SIG-M5 treated with dmso at 0.1 percent for 504 hours (cell line): ENCODE data around the gene MRPL23.

Experiments
- DNase-seq: peaks from one replicate; lab custom pipeline; 2025; ENCODE audit not compliant: unreplicated experiment; lab: John Stamatoyannopoulos, UW

The MRPL23 gene

DNA sequence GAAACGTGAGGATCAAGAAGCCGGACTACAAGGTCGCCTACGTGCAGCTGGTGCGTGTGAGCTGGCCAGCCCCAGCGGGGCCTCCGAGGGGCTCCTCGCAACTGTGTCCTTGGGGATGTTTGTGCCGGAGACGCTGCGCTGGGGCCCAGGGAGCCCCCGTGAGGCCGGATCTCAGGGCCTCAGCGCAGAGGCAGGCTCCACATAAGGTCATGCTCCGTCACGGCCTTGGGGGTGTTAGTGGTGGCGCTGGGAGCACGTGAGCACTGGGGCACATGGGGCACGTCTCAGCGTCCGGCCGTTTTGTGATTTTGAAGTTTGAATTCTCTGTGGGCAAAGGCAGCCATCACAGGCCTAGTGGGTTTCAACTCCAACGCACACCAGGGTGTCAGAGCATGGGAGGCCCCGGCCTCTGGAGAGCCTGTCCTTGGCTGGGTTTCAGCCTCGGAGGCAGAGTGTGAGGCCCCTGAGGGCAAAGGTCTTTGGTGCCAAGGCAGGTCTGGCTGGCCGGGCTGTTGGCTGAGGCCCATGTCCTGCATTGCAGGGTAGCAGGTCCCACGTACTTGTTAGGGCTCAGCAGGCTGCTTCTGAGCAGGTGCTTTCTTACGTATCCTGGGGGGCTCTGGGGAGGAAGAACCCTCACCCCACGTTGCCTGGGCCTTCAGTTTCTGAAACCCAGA lies 5.8 kb downstream of the MRPL23 start:
- DNase-seq = no peak

DNA sequence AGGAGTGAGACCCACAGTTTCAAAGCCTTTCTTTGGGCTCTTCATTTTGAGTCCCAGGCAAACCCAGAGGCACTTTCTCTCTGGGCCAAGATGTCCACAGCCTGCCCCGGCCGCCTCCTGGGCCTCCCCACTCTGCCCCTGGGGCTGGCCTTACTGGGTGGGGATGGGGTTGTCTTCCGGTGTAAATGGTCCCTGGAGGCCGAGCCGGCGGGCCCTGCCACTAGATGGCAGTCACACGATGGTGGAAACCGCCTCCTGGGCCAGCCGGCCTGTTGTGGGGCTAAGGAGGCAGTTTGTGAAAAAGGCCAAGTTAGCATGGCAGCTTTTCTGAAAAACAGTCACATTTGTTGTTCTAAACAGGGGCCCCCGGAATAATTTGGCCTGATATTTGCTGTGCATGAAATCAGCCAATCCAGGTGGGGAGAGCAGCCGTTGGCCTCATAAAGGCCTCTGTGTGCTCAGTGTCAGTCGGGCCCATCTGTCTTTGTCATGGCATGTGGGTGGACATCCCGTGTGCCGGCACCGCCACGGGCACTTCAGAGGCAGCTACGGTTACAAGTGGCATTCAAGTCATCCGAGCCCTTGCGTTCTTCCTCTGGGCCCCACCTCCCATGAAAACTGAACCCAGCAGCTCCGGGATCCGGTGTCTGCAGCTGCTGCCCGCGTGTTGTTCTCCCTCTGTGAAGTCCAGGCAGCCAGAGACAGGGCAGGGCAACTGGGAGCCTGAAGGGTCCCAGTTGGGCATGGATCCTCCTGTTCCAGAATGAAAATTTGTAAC lies 6.5 kb downstream of the MRPL23 start:
- DNase-seq = no peak

DNA sequence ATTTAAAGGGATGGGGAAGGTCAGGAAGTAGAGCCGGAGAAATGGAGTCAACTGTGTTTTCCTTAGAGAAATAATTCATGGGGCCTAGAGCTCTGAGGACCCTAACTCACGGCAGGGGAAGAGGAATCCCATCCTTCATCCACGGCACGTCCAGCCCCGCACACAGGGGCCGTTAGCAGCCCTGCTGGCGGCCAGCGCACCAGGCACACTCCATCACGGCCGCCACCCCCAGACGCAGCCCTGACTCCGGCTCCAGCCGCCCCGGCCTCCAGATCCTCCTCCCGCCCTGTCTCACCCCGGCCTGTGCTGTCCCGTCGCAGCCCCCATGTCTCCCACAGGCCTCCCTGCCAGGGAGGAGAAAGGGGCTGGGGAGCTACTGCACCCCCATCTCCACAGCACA lies 11.2 kb downstream of the MRPL23 start:
- no peak for DNase-seq

DNA sequence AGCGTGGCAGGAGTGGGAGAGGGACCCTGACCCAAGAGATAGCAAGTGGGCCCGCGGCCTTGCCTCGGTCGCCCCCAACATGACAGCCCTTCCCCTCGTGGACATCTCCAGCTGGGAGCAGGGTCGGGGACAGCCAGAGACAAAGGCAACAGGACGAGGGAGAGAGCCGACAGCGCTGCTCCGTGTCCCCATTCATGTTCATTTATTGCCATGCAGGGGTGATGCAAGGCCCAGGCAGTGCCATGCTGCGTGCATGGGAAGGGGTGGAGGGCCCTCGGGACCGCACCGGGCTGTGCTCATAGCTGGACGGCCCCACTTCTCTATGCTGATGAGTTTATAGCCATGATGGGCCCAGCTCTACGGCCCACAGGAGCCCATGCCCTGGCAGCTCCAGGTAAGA lies 12.7 kb downstream of the MRPL23 start:
- DNase-seq = no peak

DNA sequence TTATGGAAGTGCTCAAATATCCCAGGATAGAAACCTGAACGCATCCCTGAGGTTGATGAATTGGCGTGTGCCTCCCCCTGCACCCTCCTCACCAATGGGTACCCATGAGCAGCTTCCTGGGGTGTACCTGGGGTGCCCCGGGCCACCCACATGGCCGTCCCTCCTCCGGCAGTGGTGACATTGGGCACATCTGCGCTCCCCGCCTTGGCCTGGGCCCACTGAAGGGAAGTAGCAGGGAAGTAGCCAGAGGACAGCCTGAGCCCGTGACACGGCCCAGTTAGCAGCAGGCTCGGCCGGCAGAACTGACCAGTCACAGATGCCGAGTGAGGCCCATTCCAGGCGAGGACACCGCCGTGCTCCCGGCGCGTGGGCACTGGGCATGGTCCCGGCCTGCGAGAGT lies 16.7 kb downstream of the MRPL23 start:
- no peak for DNase-seq

DNA sequence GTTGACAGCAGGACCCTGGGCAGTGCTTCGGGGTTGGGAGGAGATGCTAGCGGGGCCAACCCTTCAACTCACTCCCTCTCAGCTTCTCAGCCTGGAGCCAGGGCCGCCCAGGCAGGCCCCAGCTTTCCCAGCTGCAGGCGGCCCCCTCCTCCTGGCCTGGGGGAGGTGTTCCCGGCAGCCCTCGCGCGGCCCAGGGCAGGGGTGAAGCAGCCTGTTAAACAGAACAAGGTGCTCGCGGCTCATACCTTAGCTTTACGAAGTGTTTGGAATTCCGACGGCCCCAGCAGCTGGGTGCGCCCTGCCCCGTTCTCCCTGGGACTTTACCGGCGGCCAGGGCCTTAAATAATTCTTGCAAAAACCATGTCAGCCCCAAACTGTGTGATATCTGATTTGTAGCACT lies 17.2 kb downstream of the MRPL23 start:
- DNase-seq = no peak

DNA sequence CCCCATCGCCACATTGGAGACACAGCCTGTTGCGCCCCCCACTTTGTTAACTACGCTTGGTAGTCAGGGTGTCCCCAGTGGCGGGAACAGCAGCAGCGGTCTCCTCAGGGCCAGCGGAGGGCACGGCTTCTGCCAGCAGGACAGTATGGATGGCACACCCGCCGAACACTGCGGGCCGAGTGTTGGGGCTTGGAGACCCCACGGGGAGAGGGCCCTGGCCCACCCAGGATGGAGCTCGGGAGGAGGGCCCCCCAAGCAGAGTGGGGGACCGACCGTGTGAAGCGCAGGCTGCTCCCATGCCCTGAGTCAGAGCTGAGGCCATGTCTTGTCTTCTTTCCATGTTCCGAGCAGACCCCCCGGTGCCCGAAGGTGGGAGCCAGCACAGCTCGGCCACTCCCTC lies 17.8 kb downstream of the MRPL23 start:
- no peak for DNase-seq

DNA sequence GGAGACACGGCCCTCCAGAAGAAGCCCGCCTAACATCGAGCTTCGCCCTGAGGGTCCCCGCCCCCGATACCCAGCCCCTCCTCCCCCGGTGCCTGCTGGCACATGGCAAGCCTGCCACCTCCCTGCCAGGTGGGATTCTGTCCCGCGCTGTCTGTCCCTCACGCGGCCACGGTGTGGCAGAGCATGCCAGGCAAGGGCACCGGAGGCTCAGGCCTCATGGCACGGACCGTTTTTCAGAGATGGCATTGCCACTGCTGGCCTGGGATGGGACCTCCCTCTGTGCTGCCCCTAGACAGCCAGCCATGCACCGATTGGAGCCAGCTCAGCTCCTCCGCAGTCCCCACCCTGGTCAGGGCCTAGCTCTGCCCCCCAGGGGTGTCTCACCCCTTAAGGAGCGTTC lies 19.4 kb downstream of the MRPL23 start:
- DNase-seq = no peak

DNA sequence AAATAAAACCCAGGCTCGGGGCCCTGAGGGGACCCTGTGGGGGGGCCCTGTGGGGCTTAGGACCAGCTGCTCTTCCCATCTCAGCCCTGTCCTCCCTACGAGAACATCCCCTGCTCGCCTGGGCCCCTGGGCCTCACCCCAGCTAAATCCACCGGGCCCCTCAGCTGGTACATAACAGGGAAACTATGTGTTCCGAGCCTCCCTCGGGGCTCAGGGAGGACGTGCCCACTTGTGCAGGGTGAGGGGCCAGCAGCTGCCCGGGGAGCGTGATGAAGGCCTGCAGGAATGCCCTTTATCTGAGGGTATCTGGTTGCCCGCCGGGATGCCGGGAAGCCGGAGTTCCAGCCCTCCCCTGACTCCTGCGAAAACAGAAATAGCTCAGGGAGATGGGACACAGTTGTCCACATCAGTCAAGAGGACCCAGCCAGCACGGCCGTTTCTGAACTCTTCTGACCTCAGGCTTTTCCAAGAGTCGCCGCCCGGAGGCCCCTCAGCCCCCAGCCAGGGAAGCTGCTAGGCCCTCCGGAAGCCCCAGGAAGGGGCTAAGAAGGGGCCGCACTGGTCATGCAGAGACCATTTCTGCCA lies 20.6 kb downstream of the MRPL23 start:
- no peak for DNase-seq

DNA sequence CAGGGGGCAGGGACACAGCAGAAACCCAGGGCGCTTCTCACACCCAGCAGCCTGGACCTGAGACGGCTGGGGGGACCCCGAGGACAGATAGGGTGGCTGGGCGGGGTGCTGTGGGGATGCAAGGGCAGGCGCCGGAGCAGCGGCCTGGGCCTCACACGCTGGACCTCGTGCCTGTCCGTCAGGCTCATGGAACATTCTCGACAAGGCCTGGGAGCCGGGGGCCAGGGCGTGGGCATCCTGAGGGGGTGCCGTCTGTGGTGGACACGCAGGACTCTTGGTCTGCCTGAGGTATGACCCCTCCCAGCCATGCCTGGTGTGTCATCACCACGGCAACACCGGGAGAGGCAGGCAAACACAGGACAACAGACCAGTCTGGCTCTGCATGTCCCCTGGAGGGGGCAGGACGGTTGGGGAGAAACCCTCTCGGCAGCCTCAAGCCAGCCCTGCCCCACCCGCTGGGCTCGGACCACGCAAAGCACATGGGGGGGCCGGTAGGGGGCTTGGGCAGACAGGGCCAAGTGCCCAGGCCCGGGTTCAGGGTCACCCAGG lies 21.4 kb downstream of the MRPL23 start:
- DNase-seq = no peak

DNA sequence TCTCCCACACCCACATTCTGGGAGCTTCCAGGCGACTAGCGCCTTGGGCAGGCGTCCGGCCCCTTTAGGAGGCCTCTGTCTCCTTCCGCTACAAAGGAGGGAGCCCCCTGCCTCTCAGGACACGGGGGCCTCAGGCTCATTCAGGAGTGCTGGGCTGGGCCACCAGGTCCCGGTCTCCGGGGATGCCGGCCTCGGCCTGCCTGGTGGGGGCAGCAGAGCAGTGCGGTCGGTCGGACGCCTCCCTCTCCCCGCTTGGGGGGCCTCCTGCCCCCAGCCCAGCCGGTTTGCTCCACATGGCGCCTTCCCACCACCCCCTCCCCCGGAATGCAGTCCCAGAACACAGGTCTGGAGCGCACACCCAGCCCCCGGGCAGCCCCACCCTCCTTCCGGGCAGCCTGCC lies 21.9 kb downstream of the MRPL23 start:
- DNase-seq = no peak

DNA sequence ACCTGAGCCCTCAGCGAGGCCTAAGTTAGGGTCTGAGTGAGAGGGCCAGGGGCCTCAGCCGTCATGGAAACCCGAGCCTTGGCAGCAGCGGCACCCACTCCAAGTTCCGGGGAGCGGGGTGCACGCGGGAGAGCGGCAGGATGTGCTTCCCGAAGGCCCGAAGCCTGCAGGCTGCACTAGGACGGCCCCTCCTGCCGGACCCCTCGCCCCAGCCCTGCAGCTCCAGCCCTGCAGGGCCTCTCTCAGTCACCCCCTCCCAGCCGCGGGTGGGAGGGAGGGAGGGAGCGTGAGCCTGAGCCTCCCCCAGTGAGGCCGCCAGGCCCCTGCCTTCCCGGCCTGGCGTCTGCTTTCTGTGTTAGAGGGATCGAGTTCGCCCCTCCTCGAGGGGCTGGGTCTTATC lies 22.6 kb downstream of the MRPL23 start:
- DNase-seq = no peak

DNA sequence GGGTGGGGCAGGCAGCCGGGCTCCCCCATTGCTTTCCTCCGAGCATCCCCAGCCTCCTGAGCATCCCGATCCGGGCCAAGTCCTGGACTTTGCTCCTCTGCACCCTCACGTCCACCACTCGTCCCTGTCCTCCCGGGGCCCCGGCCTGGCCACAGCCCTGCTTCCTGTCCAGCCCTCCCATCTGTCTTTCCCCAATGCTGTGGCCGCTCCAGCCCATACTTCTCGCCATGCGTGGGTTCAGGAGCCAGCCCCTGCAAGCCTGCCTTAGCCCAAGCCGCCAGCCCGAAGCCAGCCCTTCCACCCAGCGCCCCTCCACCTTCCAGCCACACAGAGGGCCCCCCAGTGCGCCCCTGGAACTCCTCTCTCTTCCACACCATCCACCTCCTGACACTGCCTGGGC lies 23.8 kb downstream of the MRPL23 start:
- DNase-seq = no peak

DNA sequence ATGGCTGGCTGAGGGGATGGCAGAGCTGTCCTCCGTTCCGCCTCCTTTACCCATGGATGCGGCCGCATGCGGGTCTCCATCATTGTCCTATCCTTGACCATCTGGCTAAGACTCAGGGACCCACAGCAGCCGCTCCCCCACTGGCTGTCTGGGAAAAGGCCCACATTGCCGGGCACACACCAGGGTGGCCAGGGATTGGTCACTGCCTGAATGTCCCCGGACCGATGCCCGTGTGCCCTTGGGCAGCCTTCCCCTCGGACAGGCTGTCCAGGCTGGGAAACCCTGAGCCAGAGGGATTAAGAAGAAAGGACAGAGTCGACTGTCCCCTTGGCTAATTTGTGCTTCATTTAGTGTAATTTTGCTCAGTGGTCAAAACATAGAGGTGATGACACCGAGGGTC lies 28.1 kb downstream of the MRPL23 start:
- DNase-seq = no peak

DNA sequence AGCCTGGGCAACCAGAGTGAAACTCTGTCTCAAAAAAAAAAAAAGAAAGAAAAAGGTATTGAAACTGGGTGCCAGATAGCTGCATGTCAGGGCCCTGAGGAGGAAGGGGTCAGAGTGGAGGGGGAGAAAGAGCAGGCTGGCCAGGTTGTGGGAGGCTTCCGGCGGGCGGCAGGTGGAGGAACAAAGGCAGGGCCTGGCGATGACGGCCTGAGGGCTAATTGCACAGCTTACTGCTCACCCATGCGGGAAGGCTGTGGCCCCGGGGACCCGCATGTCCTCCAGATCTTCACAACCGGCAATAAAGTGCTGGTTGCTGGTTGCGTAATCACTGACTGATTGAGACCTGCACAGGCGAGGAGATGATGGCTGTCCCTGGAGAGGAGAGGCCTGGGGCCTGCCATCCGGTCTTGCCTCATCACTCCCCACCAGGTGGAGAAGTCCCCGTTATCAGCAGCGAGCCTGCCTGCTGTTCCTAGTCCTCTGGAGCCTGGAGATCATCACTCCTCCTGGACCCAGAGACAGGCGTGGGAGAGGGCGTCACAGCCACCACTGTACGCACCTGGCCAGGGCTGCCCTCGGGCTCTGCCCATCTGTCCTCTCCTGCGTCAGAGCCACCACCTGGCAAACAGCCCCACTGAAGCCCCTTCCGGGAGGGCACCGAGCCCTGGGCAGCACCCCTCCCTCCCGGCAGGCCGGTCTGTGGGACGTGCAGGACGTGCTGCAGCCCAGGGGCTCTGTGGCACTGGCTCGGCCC lies 31.8 kb downstream of the MRPL23 start:
- DNase-seq = no peak

DNA sequence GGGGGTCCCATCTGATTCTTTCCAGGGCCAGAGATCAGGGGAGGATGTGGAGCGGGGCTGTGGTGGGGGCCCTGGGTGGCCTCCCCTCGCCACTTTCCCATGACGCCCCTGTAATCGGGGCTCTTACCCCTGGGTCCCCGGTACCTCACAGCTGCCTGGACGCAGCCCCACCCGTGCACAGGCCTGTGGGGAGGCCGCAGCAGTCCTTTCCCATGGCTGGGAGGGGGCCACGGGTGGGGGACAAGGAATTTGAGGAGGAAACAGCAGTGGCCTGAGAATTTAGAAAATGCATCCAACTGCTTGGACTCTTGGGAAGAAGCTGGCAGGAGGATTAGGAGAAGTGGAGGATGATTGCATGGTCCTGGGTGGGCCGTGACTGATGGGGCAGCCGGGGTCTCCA lies 32.5 kb downstream of the MRPL23 start:
- DNase-seq = no peak

DNA sequence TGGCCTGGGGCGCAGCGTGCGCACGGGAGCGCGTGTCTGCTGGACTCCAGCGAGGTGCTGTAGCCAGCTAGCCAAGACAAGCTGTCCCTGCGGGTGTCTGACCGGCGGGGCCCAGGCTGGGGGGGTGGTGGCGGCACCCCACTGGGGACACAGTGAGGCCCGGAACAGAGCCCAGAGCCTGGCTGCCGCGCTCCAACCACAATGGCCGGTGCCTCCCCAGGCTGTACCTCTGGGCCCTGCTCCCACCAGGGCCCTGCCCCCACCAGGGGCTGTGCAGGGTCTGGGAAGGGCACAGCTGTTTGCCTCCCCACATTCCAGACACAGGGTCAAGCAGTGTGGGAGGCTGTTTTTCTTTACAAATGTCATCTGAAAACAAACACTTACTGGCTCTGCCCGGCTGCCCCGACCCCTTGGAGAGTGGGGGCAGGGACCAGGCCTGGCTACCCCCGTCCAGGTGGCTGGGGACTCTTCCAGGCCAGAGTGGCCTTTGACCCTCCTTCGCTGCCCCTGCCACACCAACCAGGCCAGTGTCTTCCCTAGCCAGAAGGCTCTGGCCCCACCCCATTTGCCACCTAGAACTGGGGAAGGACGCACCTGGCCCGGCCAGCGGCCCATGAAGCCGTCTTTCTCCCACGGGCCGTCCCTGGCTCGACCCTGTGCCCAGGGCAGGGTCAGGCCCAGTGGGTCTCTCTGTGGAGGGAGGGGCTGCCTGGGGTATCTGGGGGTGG lies 35.9 kb downstream of the MRPL23 start:
- DNase-seq = no peak

DNA sequence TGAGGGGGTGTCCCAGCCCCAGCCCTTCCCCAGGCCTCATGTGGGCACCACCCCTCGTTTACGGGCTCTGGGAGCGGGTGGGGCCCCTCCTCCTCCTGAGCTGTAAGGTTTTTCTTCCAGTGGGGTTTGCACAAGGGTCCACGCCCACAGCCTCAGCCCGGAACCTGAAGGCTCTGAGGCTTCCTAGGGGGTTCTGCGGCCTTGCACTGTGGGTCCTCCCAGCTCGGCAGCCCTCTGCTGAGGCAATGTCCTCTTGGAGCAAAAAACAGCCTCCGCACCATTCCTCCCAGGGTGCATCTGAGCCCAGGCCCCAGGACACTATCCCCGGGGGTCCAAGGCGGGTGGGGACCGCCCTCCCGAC lies 36.4 kb downstream of the MRPL23 start:
- no peak for DNase-seq

DNA sequence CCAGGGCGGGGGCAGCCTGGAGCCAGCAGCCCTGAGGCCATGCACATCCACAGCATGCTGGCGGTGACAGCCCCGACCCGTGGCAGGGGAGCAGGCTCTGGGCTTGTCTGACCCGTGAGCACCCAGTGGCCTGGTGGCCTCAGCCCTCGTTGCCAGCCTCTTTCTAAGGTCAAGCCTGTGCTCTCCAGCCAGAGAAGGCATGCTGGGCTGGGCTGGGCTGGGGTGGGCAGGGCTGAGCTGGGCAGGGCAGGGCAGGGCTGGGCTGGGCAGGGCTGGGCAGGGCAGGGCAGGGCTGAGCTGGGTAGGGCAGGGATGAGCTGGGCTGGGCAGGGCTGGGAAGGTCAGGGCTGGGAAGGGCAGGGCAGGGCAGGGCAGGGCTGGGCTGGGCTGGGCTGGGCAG lies 39.9 kb downstream of the MRPL23 start:
- DNase-seq = no peak

DNA sequence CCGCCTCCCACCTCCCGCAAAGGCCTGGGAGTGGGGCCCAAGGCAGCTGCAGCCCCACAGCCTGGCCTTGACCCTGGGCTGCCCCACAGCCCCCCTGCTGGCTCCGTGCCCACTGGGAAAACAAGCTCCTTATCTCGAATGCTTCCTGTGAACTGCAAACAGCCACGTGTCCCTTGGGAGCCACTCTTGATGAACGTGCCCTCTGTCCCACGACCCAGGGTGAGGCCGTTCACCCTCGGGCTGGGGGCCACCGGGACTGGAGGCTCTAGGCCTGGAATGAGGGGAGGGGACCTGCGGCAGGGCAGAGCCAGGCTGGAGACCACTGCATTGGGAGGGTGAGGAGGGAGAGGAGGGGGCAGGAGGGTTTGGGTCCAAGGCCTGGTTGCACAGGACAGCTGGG lies 41.0 kb downstream of the MRPL23 start:
- DNase-seq = no peak
